AG08396 (cell line): ENCODE measurements around the gene GRIN2A.

Experiments
- DNase-seq: peaks from one replicate; pipeline ENCODE4 v3.0.0; 2012; ENCODE audit warnings: low spot score, mixed read lengths

The GRIN2A gene

GRCh38 chr16:10181196-10182162 lies 749 bp downstream of the GRIN2A start:
- DNase-seq = peak; percentile 87

DNA sequence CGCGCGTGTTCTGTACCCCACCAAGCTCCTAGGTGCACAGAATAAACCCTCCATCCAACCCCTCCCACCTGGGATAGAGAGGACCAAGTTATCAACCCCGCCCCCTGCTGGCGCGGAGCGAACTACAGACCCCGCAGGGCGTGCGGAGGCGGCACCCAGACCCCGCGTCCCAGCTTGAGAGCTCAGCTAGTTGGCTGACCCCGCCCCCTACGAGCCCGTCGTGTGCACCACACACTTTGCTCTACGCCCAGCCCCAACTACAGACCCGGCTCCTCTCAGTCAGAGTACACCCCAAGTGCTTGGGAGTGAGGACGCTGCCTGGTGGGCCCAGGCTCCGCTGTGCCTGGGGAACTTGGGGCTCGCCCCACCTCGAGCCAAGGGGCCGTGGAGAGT lies 1.5 kb downstream of the GRIN2A start:
- peak; percentile 29 for DNase-seq

- no peak for DNase-seq
These were observed 2.0 kb downstream of the GRIN2A start for GRCh38 chr16:10180042-10180770.

DNA sequence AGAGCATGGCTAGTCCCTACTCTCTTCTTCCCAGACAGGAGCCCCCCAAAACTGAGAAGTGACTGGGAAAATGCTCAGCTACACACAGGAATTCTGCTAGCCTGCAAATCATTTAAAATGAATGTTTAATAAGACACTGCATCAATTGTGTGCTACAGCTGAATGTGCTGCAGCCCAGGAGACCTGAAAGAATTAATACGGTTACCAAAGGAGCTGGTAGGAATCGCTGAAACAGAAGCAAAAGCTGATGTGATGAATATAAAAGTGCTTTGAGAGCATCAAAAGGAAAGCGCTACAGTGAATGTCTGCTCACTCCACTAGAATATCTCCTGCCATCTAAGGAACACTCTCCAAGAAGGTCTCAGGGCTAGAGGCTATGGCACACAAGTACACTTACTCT lies 3.7 kb downstream of the GRIN2A start:
- DNase-seq = no peak

DNA sequence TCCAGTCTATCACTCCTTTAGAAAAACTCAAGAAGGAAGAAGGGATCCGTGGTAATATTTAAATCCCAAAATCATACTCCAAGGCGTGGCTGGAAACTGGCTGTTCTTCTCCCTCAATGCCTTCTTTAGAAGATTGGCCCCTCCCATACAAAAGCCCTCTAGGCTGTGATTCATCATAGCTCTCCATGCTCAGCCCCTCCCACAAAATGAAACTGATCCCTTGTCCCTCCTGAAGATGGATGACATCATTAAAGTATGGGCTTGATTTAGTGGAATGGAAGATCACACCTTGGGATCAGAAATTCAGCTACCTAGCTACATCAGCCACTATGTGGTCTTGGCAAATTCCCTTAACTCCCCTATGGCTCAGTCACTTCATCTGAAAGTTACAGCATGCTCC lies 4.1 kb downstream of the GRIN2A start:
- no peak for DNase-seq

GRCh38 chr16:10172848-10173655 lies 9.2 kb downstream of the GRIN2A start:
- no peak for DNase-seq

GRCh38 chr16:10171221-10171620 lies 11.0 kb downstream of the GRIN2A start:
- DNase-seq = no peak

DNA sequence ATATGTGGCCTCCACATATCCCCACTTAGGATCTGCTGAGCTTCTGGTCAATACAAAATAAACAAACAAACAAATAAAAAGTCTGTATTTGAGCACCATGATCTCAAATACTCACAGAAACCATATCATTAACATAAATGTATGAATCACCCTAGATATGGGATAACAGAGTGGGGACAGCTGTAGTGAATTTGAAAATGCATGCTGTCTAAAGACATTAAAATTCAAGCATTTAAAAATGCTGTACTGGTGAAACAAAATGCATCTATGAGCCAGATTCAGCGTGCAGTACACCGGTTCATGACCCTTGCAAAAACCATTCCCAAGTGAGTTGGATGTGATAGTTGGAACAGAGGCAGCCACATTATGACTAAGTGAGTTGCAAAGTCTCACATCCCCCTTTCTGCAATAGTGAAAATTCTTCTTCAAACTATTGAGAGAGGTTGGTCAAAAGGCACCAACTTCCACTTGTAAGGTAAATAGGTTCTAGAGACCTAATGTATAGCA lies 12.3 kb downstream of the GRIN2A start:
- DNase-seq = no peak

GRCh38 chr16:10169031-10169430 lies 13.2 kb downstream of the GRIN2A start:
- DNase-seq = no peak

DNA sequence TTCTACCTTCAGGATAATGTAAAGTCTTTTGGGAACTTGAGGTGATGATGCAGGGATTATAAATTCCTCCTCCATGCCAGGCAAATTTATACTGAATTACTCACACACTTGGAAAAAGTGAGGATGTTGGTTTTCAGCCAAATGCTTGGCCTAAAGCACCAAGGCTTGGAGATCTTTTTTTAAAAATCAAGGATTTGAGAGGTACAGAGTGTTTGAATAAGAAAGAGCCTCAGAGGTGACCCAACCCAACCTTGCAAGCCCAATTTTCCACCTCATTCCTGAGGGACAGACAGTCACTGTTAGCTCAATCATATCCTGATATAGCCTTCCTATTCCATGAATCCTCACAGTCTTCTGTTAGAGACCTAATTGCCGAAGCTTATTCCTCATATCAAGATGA lies 14.0 kb downstream of the GRIN2A start:
- DNase-seq = no peak

DNA sequence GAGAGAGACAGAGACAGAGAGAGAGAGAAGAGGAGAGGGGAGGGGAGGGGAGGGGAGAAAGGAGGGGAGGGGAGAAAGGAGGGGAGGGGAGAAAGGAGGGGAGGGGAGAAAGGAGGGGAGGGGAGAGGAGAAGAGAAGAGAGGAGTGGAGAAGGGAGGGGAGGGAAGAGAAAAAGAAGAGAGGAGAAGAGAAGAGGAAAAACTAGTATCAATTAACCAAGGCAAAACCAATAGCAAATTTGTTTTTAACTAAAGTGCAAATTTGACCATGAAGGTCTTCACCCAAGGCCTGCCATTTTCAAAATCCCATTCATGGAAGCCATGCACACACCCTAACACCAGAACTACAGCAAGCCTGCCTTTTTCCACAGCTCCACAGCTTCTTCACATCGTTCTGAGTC lies 16.6 kb downstream of the GRIN2A start:
- no peak for DNase-seq

DNA sequence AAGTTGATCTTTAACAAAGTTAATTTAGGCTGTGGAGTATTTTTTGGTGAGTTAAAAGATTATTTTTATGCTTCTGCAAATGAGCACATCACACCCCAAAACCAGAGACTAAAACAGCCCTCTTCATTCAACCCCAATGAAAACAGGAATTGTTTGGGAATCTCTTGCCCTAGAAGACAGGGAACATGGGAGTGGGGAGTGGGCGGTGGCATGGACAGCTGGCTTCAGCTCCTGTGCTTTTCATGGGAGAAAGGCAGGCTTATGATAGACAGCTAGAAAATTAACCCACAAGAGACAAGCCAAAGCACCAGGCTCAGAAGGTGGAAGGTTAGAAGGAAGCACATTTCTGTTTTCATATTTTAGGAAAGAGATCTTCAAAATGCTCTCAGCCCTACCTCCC lies 19.2 kb downstream of the GRIN2A start:
- no peak for DNase-seq

DNA sequence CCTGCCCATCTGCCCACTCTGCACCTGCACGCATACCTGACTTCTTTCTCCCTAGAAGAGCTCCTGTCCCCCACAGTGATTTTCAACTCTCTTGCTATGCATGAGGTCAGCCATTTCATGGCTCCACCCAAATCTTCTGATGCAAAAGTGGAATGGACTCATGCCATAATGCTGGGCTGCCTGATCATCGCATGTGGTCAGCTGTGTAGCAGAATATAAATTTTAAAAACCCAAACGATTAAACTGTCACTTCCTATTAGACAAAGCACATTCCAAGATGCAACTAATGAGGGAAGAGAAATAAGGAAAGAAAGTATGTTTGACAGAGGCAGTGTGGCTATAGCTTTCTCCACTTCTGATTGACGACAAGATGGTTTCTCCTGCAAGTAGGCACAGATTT lies 26.1 kb downstream of the GRIN2A start:
- DNase-seq = no peak

DNA sequence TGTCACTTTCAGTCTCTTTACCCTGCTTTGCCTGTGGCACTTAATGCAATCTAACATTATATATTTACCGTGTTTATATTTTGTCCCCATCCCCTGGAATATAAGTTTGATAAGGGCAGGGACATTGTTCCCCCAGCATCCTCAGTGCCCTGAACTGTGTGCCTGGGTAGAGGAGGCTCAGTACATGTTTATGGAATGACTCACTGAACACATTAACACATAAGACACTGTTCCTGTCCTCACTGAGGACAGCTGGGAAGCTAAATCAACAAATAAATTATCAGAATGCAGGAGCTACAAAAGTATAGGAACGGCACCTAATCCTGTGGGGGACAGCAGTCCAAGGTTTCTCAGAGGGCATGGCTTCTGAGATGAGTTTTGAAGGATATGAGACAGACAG lies 27.8 kb downstream of the GRIN2A start:
- DNase-seq = no peak

- DNase-seq = no peak
These were observed 28.2 kb downstream of the GRIN2A start for GRCh38 chr16:10153985-10154384.

- DNase-seq = no peak
These were observed 30.5 kb downstream of the GRIN2A start for GRCh38 chr16:10151718-10152117.

GRCh38 chr16:10150906-10151305 lies 31.3 kb downstream of the GRIN2A start:
- no peak for DNase-seq

- DNase-seq = no peak
These were observed 36.6 kb downstream of the GRIN2A start for GRCh38 chr16:10145542-10146035.

GRCh38 chr16:10141671-10142070 lies 40.6 kb downstream of the GRIN2A start:
- DNase-seq = no peak

GRCh38 chr16:10138881-10139280 lies 43.3 kb downstream of the GRIN2A start:
- no peak for DNase-seq

DNA sequence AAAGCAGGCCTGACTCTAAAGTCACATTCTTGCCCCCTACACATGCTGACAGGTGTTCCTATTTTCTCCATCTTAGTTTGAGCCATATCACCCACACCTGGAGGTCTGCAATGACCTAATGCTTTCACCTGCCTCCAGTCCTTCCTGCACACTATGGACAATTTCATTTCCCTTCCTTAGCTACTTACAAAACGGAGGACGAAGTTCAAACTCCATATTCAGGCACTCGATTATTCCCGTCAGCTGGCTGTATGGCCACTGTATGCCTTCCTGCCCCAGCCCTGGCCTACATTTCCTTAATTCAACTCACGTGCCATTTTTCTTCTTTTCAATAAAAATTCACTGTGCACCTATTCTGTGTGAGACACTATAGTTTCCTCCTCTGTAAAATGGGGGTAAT lies 44.9 kb downstream of the GRIN2A start:
- no peak for DNase-seq

DNA sequence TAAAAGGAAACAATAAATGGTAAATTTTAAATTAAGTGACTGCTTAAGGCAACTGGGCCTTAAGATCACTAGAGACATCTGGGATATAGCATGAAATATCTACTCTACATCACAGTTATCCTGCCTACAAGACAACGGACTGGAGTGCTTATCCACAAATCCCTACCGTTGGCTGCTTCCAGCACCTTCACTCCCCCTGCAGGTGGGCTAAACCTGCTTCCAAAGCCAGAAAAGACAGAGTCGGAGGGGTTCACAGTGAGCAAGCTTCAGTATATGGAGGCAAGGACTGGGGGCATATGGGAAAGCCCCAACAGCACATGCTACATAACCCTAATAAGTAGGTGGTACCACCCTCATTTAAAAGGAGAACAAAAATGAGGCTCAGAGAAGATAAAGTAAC lies 45.3 kb downstream of the GRIN2A start:
- no peak for DNase-seq
